ENCODE measurements around the gene STAU1.

The STAU1 gene

GRCh38 chr20:49151436-49151835, 36.7 kb downstream of the STAU1 start:
- Histone ChIP-seq H3K9ac (ENCODE audit: insufficient read length) (no peak overlapping the region), H3K27ac (no peak overlapping the region), H3K36me3 (ENCODE audit: insufficient read depth, low read length) (peaks cover 59% of the 10 kb centered on the region), H3K4me3 (no peak overlapping the region), H3K9me3 (ENCODE audit: low read depth, low read length) (no peaks in the 10 kb centered on the region)
- TF ChIP-seq POLR2AphosphoS5 (IDR thresholded peaks at IDR 0.05; ENCODE audit: borderline replicate concordance, low read depth, low read length) = no peak
- no peak for TF ChIP-seq EZH2 (IDR thresholded peaks at IDR 0.05)
- TF ChIP-seq FOXP2 (optimal IDR thresholded peaks at IDR 0.05; ENCODE audit: control extremely low read depth, extremely low read length, insufficient read depth) = no peak
- DNase-seq (ENCODE audit: low read depth, low spot score) = no peak

- Histone ChIP-seq H3K9ac (ENCODE audit: insufficient read length) (no peak overlapping the region), H3K9me3 (ENCODE audit: low read depth, low read length) (no peaks in the 10 kb centered on the region), H3K36me3 (ENCODE audit: insufficient read depth, low read length) (peaks cover 58% of the 10 kb centered on the region), H3K27ac (no peak overlapping the region), H3K4me3 (no peak overlapping the region)
- TF ChIP-seq EZH2 (IDR thresholded peaks at IDR 0.05) = no peak
- no peak for TF ChIP-seq POLR2AphosphoS5 (IDR thresholded peaks at IDR 0.05; ENCODE audit: borderline replicate concordance, low read depth, low read length)
- TF ChIP-seq FOXP2 (optimal IDR thresholded peaks at IDR 0.05; ENCODE audit: control extremely low read depth, extremely low read length, insufficient read depth) = no peak
- DNase-seq (ENCODE audit: low read depth, low spot score) = no peak
Observed at GRCh38 chr20:49149281-49150045, 38.7 kb downstream of the STAU1 start.

- peaks cover 67% of the 10 kb centered on the region for H3K36me3 ChIP-seq (ENCODE audit: insufficient read depth, low read length)
- no peak for TF ChIP-seq EZH2 (IDR thresholded peaks at IDR 0.05)
- no peak for TF ChIP-seq POLR2AphosphoS5 (IDR thresholded peaks at IDR 0.05; ENCODE audit: borderline replicate concordance, low read depth, low read length)
- no peak for TF ChIP-seq FOXP2 (optimal IDR thresholded peaks at IDR 0.05; ENCODE audit: control extremely low read depth, extremely low read length, insufficient read depth)
- no peak for DNase-seq (ENCODE audit: low read depth, low spot score)
- no peaks in the 10 kb centered on the region for H3K9me3 ChIP-seq (ENCODE audit: low read depth, low read length)
- H3K9ac ChIP-seq (ENCODE audit: insufficient read length) = no peak overlapping the region
- H3K27ac ChIP-seq = no peak overlapping the region; the same call in 1 of the 2 replicates
- H3K4me3 ChIP-seq = no peak overlapping the region
Observed at GRCh38 chr20:49148601-49149000, 39.5 kb downstream of the STAU1 start.

GRCh38 chr20:49147296-49147695, 40.8 kb downstream of the STAU1 start:
- DNase-seq (ENCODE audit: low read depth, low spot score) = no peak
- H3K9me3 ChIP-seq (ENCODE audit: low read depth, low read length) = no peaks in the 10 kb centered on the region
- TF ChIP-seq FOXP2 (optimal IDR thresholded peaks at IDR 0.05; ENCODE audit: control extremely low read depth, extremely low read length, insufficient read depth) = no peak
- no peak for TF ChIP-seq EZH2 (IDR thresholded peaks at IDR 0.05)
- no peak for TF ChIP-seq POLR2AphosphoS5 (IDR thresholded peaks at IDR 0.05; ENCODE audit: borderline replicate concordance, low read depth, low read length)
- H3K9ac ChIP-seq (ENCODE audit: insufficient read length) = no peak overlapping the region
- peaks cover 70% of the 10 kb centered on the region for H3K36me3 ChIP-seq (ENCODE audit: insufficient read depth, low read length)
- H3K27ac ChIP-seq = no peak overlapping the region
- no peak overlapping the region for H3K4me3 ChIP-seq

- H3K9ac ChIP-seq (ENCODE audit: insufficient read length) = no peak overlapping the region
- no peak overlapping the region for H3K4me3 ChIP-seq
- H3K36me3 ChIP-seq (ENCODE audit: insufficient read depth, low read length) = peaks cover 64% of the 10 kb centered on the region
- H3K27ac ChIP-seq = no peak overlapping the region
- no peak for TF ChIP-seq POLR2AphosphoS5 (IDR thresholded peaks at IDR 0.05; ENCODE audit: borderline replicate concordance, low read depth, low read length)
- TF ChIP-seq EZH2 (IDR thresholded peaks at IDR 0.05) = no peak
- TF ChIP-seq FOXP2 (optimal IDR thresholded peaks at IDR 0.05; ENCODE audit: control extremely low read depth, extremely low read length, insufficient read depth) = no peak
- H3K9me3 ChIP-seq (ENCODE audit: low read depth, low read length) = no peaks in the 10 kb centered on the region
- DNase-seq (ENCODE audit: low read depth, low spot score) = no peak
Observed at GRCh38 chr20:49146442-49147225, 41.5 kb downstream of the STAU1 start.

GRCh38 chr20:49140834-49141233, 47.3 kb downstream of the STAU1 start:
- Histone ChIP-seq H3K4me3 (no peak overlapping the region), H3K36me3 (ENCODE audit: insufficient read depth, low read length) (peaks cover 37% of the 10 kb centered on the region), H3K9ac (ENCODE audit: insufficient read length) (no peak overlapping the region), H3K27ac (peak overlapping the region; percentile 31; the same call in 1 of the 2 replicates), H3K9me3 (ENCODE audit: low read depth, low read length) (no peaks in the 10 kb centered on the region)
- TF ChIP-seq EZH2 (IDR thresholded peaks at IDR 0.05) (no peak), POLR2AphosphoS5 (IDR thresholded peaks at IDR 0.05; ENCODE audit: borderline replicate concordance, low read depth, low read length) (no peak), FOXP2 (optimal IDR thresholded peaks at IDR 0.05; ENCODE audit: control extremely low read depth, extremely low read length, insufficient read depth) (no peak)
- no peak for DNase-seq (ENCODE audit: low read depth, low spot score)

GRCh38 chr20:49140411-49140810, 47.7 kb downstream of the STAU1 start:
- no peak for DNase-seq (ENCODE audit: low read depth, low spot score)
- H3K36me3 ChIP-seq (ENCODE audit: insufficient read depth, low read length) = peaks cover 42% of the 10 kb centered on the region
- no peak overlapping the region for H3K9ac ChIP-seq (ENCODE audit: insufficient read length)
- H3K4me3 ChIP-seq = no peak overlapping the region
- no peaks in the 10 kb centered on the region for H3K9me3 ChIP-seq (ENCODE audit: low read depth, low read length)
- peak overlapping the region; percentile 57; the same call in 1 of the 2 replicates for H3K27ac ChIP-seq
- no peak for TF ChIP-seq POLR2AphosphoS5 (IDR thresholded peaks at IDR 0.05; ENCODE audit: borderline replicate concordance, low read depth, low read length)

GRCh38 chr20:49138431-49138830, 49.7 kb downstream of the STAU1 start:
- H3K27ac ChIP-seq = no peak overlapping the region
- no peaks in the 10 kb centered on the region for H3K9me3 ChIP-seq (ENCODE audit: low read depth, low read length)
- TF ChIP-seq FOXP2 (optimal IDR thresholded peaks at IDR 0.05; ENCODE audit: control extremely low read depth, extremely low read length, insufficient read depth) = no peak
- DNase-seq (ENCODE audit: low read depth, low spot score) = no peak
- no peak overlapping the region for H3K9ac ChIP-seq (ENCODE audit: insufficient read length)
- H3K4me3 ChIP-seq = no peak overlapping the region
- H3K36me3 ChIP-seq (ENCODE audit: insufficient read depth, low read length) = peaks cover 45% of the 10 kb centered on the region
